ENCODE results near the gene TRNAU1AP.
"Not testable (repeated sequence)": the region's sequence is repeated elsewhere in the genome, so short reads cannot be mapped to it uniquely, and the experiment has no call there.

TRNAU1AP gene

GRCh38 chr1:28579401-28579800 is 26.5 kb downstream of the TRNAU1AP start:
- DNase-seq (ENCODE audit: low spot score): no peak
- TF ChIP-seq, protein P1, sequence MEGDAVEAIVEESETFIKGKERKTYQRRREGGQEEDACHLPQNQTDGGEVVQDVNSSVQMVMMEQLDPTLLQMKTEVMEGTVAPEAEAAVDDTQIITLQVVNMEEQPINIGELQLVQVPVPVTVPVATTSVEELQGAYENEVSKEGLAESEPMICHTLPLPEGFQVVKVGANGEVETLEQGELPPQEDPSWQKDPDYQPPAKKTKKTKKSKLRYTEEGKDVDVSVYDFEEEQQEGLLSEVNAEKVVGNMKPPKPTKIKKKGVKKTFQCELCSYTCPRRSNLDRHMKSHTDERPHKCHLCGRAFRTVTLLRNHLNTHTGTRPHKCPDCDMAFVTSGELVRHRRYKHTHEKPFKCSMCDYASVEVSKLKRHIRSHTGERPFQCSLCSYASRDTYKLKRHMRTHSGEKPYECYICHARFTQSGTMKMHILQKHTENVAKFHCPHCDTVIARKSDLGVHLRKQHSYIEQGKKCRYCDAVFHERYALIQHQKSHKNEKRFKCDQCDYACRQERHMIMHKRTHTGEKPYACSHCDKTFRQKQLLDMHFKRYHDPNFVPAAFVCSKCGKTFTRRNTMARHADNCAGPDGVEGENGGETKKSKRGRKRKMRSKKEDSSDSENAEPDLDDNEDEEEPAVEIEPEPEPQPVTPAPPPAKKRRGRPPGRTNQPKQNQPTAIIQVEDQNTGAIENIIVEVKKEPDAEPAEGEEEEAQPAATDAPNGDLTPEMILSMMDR (IDR thresholded peaks at IDR 0.05; ENCODE audit: extremely low read depth, missing control alignments): no peak

GRCh38 chr1:28580722-28581530 is 28.0 kb downstream of the TRNAU1AP start:
- TF ChIP-seq, protein P1 (IDR thresholded peaks at IDR 0.05; ENCODE audit: extremely low read depth, missing control alignments): peak; percentile 19

GRCh38 chr1:28581531-28582247 is 28.8 kb downstream of the TRNAU1AP start:
- peak; percentile 93 for DNase-seq (ENCODE audit: low spot score)
- TF ChIP-seq, protein P1 (IDR thresholded peaks at IDR 0.05; ENCODE audit: extremely low read depth, missing control alignments): no peak

More at GRCh38 chr1:28580722-28581530, 28.0 kb downstream of the TRNAU1AP start:
- DNase-seq (ENCODE audit: low spot score): peak; percentile 58

DNA sequence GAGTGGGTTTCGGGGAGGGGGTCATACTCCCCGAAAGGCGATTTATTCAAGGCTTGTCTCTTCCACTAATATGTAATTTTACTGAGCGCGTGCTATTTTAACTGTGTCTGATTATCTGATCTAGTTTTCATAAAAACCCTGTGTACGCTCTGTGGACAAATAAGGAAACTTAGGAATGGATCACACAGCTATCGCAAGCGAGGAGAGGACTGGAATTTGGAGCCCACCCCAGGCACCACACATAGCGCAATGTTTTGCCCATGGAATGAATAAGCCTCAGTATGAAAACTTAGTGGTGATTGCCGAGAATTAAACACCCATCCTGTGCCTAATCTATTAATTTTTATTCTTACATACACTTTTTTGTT is 29.3 kb downstream of the TRNAU1AP start:
- DNase-seq (ENCODE audit: low spot score): no peak
- TF ChIP-seq, protein P1 (IDR thresholded peaks at IDR 0.05; ENCODE audit: extremely low read depth, missing control alignments): no peak

GRCh38 chr1:28586585-28587391 is 33.9 kb downstream of the TRNAU1AP start:
- not testable (repeated sequence) for DNase-seq (ENCODE audit: low spot score)

DNA sequence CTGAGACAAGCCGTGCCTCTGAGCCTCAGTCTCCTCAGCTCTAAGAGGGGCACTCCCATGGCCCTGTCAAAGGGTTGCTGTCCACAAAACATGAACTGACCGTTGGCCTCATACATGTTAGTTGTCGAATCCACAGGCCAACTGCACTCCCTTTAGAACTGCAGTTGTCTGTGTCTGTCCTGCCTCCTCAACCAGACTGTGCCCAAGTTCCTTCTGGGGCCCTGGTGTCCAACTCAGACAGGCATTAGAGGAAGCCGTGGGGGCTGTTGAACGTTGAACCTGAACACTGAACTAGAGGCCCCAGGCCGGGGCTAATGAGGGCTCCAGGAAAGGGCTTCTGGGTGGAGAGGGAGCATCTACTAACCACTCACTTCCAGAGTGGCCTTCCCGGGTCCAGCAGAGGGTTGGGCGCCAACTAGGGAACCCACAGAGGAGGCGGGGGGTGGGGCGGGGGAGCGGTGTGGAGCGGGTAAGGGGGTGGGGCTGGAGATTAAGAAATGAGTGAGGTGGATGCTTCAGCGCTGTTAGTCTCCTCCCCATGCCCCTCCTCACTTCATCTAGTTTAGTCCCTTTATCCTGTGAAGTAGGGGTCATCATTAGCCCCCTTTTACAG is 38.9 kb downstream of the TRNAU1AP start, which contains the start of gene RAB42:
Gene RAB42, plus strand, starts transcription at position 558 of the 613 bp plus-strand sequence. CDS start 247 bp downstream, outside the sequence.
- TF ChIP-seq, protein P1 (IDR thresholded peaks at IDR 0.05; ENCODE audit: extremely low read depth, missing control alignments): no peak
- DNase-seq (ENCODE audit: low spot score): peak; percentile 73

DNA sequence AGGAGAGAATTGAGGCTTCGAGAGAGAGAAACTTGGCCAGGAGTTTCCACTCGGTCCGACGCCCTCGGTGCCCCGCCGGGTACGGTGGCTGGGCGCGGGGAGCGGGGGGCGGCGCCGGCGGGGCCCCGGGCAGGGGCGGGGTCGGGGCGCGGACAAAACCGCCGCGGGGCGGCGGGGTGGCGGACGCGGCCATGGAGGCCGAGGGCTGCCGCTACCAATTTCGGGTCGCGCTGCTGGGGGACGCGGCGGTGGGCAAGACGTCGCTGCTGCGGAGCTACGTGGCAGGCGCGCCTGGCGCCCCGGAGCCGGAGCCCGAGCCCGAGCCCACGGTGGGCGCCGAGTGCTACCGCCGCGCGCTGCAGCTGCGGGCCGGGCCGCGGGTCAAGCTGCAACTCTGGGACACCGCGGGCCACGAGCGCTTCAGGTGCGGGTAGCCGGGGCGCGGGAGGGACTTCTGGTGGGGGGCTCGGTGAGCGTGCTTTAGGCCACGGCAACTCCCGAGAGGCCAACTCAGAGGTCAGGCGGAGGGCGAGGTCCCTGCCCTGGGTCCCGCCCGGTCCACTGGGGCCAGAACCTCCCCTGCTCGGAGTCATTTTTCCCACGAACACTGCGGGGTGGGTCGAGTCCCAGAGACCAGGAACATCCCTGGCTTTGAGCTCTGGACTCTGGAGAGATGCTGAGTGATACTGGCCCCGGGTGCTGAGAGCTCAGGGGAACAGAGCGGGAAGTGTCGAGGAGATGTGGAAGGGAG is 39.6 kb downstream of the TRNAU1AP start:
- TF ChIP-seq, protein P1 (IDR thresholded peaks at IDR 0.05; ENCODE audit: extremely low read depth, missing control alignments): no peak
- peak; percentile 82 for DNase-seq (ENCODE audit: low spot score)

GRCh38 chr1:28593988-28594356 is 41.1 kb downstream of the TRNAU1AP start:
- DNase-seq (ENCODE audit: low spot score): not testable (repeated sequence)

DNA sequence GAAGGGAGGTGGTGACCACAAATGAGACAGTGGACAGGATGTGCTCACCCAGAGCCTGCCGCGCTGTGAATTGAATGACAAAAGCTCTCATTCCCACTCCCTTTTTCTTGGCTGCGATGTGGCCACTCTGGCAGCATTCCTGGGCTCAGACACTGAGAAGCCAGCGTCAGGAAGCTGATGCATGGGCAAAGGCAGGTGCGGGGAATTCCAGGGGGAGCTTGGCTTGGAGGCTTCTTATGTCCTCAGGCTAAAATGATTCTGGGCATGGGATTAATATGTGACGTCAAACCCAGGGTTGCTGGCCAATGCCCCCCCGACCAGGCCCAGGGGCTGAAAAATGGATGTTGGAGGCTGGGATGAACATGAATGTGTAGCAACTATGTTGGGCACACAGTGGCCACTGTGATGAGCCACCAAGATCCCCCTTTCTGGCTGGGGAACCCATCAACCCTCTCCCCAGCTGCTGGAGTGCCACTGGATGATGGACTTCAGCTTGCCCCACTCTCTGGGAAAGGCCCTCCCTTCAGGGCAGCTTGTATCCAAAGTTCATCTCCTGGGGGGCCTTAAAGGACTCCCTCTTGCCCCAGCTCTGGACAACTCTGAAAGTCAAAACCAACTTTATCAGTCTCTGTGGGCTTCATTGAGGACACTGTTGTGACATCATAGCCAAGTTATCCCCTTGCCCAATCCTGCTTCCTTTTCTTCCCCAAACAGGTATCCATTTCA is 42.0 kb downstream of the TRNAU1AP start:
- not testable (repeated sequence) for DNase-seq (ENCODE audit: low spot score)
